Measurements from ENCODE around the gene BRSK1.

BRSK1 gene

DNA sequence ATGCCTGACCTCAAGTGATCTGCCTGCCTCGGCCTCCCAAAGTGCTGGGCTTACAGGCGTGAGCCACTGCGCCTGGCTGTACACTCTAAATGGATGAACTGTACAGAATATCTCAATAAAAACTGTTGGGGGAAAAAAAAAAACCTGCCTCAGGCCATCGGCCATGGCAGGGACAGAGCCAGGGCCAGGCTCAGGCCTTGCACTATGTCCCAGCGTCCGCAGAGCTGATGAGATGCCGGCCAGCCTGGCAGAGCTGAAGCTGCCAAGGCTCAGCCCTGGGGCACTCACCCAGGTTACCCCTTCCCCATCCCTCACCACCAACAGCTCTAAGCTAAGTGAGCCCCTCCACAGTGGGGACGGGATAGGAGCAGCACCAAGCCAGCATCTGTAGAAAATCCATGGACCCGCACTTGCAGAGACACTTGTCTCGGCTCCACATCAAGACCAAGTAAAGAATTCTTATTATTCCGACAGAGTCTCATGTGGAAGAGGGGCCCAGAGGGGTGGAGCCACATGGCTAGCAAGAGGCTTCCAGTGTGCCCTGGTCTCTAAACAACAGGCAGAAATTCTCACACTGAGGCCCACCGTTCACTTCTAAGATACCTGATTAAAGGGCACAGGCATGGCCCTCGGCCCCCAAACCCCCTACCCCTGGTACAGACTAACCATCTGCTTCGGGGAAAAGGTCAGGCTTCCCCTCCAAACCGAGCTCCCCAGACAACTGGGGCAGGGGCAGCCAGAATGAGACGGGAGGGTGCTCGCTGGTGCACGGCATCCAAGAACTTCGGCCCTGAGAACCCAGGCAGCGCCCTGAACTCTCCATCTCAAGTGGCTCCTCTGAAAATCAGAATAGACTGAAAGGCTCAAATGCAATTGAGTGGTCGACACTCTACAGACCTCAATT lies 30.8 kb upstream of the BRSK1 start:
- DNase-seq, result no peak
- in situ Hi-C loops (cut with HindIII; ENCODE audit: low pct_ligation_motif_present, low pct_unique_long_range_greater_than_20kb, low sequenced_read_pairs), result no loop called here

DNA sequence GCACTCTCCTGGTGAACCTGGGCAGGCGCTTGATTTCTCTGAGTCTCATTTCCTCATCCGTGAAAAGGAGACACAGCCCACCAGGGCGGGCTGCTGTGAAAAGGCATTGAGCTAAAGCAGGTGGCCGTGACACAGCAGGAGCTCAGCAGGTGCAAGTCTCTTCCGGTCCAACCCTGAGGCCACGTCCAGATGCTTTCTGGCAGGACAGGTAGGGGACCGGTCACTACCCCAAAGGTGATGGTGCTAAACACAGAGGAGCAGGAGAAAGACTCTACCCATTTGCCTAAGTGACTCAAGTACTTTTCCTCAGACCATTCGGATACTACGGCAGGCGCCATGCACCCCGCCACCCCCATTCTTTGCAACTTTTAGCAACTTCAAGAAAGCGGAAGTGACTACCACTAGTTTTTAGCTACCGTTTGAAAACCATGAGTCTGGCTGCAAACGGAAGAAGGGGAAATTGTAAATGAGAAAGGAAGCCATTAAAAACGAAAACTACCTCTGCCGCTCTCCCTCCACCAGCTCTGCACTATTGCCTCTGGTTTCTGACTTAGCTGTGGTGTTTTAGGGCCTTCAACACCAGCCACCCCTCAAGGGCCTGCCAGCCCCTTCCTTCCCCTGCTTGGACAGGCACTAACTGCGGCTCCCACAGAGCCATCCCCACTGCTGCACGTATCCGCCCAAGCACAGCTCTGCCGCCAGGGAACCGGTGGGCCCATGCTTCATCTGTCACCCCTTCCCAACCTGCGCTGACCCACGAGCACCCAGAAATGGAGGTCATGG lies 29.8 kb upstream of the BRSK1 start:
- in situ Hi-C loops (cut with HindIII; ENCODE audit: low pct_ligation_motif_present, low pct_unique_long_range_greater_than_20kb, low sequenced_read_pairs), result no loop called here
- no peak for DNase-seq

DNA sequence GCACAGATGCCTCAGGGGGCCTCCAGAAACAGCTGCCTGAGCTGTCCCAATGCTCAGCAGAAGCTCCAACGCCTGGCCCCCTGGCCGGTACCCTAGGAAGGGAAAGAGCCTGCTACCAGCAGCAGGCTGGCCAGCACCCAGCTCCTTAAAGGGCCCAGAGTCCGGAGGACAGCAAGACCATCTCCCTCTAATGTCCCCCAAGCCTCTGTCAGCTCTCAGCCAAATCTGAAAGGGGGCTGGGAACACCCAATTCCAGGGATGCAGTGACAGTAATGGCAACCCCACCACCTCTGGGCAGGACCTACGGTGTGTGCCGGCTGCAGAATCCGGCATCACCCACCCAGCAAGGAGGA lies 29.2 kb upstream of the BRSK1 start:
- in situ Hi-C loops (cut with HindIII; ENCODE audit: low pct_ligation_motif_present, low pct_unique_long_range_greater_than_20kb, low sequenced_read_pairs), result no loop called here
- no peak for DNase-seq

DNA sequence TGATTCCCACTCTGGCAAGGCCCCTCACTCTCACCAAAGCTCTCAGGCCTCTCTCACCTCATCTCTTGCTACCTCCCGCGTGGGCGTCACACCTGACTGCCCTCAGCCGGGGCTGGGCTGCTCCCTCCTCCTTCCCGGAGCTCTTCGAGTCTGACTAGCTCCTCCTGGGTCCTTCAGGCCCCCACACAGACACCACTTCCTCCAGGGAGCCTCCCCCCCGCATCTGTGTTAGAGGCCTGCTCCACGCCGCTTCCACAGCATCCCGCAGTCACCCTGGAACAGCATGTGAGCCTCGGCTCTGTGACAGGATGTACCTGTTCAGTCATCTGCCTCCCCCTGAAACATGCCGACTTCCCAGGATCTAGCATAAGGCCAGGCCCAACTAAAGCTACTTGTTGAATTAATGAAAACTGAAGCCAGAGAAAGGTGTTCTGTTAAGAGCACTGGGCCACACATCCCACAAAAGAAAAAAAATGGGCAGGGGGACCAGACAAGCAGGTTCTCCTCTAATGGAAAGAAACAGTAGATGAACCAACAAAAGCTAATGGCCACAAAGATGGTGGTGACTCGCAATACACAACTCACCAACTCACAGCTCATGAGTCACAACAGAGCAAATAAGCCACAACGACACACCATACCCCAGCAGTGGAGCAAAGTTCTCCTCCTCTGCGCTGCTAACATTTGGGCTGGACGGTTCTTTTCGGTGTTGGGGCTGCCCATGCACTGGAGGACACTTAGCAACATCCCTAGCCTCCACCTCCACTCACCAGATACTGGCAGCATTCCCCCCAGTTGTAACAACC lies 28.0 kb upstream of the BRSK1 start:
- in situ Hi-C loops (cut with HindIII; ENCODE audit: low pct_ligation_motif_present, low pct_unique_long_range_greater_than_20kb, low sequenced_read_pairs), result no loop called here
- DNase-seq, result peak; percentile 6

DNA sequence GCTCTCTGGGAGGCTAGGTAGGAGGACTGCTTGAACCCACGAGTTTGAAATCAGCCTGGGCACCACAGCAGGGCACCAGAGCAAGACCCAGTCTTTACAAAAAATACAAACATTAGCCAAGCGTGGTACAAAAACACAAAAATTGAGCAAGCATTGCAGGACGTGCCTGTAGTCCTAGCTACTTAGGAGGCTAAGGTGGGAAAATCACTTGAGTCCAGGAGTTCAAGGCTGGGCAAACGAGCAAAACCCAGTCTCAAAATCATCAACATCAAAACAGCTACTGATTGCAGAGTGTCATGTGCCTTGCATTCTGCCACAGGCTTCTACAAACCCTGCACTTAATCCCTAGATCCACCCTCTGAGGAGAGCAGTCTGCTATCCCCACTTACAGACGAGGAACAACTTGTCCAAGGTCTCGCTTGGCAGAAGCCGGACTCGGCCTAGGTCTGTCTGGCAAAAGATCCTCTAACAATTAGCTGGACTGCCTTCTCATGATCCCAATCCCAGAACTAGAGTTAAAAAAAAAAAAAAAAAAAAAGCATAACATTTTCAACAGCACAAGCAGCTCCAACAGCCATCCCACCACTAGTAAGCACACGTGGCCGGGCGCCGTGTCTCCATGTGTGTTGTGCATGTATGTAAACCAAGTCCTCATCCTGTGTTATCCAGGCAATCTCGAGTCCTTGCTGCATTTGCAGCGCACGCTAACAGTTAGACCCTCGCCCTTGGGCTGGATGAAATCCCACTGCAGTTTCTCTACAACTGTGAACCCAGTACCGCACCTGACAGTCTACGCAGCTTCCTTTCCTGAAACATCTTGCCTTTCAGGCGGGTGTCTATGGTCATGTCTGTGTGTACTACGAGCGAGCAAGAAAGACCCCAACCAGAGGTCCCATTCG lies 27.0 kb upstream of the BRSK1 start:
- no peak for DNase-seq
- in situ Hi-C loops (cut with HindIII; ENCODE audit: low pct_ligation_motif_present, low pct_unique_long_range_greater_than_20kb, low sequenced_read_pairs), result no loop called here

DNA sequence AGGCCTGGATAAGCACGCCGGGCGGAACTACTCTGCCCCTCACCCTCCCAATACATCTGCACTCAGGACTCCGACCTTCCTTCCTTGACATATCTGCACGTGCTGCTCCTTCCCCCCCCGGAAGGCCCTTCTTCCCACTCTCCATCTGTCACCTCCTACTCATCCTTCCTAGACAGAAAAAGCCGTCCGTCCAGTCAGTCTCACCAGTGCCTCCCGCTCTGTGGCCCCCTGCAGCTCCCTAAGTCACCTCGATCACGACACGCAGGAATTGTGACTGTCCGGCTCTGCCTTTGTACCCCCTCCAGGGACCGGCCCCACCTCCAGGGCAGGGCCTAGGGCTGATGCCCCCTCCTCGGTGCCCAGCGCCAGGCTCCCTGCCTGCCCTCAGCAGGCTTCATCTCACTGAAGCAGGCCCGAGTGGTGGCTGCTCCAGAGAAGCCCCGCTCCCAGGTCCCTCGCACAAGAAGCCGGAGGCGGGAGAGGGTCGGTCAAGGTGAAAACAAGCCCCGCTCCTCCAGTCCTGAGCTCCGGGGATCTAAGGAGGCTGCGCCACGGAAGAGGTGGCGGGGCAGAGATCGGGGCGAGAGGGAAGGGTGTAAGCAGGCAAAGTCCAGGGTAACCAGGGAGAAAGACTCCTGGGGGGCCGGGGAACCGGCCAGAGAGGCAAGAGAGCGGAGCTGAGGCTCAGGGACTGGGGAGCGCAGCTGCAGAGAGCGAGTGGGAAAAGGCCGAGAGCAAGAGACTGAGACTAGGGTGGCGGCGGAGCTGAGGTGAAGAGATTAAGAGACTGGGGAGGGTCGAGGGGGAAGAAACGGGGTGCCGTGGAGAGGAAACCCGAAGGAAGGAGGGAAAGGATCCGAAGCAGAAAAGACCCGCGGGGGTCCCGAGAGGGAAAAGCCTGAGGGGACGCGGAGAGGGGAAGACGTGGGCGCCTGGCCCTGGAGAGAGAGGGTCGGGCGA lies 26.1 kb upstream of the BRSK1 start:
- in situ Hi-C loops (cut with HindIII; ENCODE audit: low pct_ligation_motif_present, low pct_unique_long_range_greater_than_20kb, low sequenced_read_pairs), result no loop called here
- DNase-seq, result peak; percentile 21

DNA sequence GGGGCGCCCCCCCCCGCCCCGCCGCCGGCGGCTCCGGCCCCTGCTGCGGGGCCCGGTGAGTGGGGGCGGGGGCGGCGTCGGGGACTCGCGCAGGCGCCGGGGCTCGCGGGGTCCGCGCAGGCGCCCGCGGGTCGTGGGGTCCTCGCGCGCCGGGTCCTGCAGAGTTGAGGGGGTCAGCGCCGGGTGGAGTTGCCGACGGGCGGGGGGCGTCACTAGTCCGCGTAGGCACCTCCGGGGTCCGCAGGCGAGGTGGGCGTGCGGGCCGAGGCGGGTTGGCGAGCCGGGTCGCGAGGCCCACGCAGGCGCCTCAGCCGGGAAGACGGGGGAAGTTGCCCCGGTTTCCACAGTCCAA lies 25.3 kb upstream of the BRSK1 start:
- in situ Hi-C loops (cut with HindIII; ENCODE audit: low pct_ligation_motif_present, low pct_unique_long_range_greater_than_20kb, low sequenced_read_pairs), result no loop called here
- DNase-seq, result peak; percentile 4

DNA sequence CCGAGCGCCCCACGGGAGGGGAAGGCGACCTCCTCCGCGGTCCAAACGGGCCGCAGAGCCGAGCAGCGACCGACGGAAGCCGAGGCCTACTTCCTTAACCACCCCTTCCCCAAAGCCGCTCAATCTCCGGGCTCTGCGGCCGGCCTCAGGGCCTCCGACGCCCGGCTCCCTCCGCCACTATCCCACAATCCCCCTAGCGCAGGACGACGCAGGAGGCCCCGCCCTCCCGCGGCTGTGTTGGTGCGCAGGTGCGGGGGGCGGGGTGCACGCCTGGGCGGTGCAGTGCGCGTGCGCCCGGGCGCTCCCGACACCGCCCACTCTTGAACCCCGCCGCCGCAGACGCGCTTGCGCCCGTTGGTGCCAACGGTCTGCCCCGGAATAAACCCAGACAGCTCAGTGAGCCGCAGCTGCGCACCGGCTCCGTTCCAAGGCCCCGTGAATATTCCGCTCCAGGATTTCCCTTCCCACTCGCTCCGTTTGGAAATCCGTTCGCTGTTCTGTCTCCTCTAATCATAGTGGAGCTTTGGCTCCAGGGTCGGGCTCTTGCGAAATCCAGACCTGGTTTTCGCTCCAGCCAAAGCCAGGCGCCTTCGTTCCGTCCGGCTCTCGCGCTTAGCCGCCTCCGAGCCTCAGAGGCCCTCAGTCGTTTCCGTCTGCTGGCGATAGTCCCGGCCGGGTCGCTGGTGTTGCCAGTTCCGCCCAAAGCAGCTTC lies 24.8 kb upstream of the BRSK1 start, which contains the start of gene PPP6R1:
Gene PPP6R1, minus strand, starts transcription at position 190 of the 712 bp plus-strand sequence. CDS start 11,914 bp downstream, outside the sequence.
- peak; percentile 98 for DNase-seq
- in situ Hi-C loops (cut with HindIII; ENCODE audit: low pct_ligation_motif_present, low pct_unique_long_range_greater_than_20kb, low sequenced_read_pairs), result no loop called here

DNA sequence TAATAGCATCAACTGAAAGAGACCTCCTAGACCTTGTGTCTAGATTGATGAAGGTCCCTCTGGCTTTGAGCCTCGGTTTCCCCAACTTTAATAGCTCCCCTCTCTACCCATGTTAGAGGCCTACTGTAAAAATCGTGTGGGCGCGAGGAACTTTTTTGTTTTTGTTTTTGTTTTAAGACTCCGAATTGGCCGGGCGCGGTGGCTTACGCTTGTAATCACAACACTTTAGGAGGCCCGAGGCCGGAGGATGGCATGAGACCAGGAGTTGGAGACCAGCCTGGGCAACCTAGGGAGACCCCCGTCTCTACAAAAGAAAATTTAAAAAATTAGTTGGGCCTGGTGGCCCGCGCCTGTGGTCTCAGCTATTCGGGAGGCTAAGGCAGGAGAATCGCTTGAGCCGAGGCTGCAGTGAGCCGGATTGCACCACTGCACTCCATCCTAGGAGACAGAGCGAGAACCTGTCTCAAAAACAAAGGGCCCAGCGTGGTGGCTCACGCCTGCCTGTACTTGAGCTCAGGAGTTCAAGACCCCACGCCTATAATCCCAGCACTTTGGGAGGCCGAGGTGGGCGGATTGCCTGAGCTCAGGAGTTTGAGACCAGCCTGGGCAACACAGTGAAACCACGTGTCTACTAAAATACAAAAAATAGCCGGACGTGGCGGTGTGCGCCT lies 24.1 kb upstream of the BRSK1 start:
- in situ Hi-C loops (cut with HindIII; ENCODE audit: low pct_ligation_motif_present, low pct_unique_long_range_greater_than_20kb, low sequenced_read_pairs), result no loop called here

DNA sequence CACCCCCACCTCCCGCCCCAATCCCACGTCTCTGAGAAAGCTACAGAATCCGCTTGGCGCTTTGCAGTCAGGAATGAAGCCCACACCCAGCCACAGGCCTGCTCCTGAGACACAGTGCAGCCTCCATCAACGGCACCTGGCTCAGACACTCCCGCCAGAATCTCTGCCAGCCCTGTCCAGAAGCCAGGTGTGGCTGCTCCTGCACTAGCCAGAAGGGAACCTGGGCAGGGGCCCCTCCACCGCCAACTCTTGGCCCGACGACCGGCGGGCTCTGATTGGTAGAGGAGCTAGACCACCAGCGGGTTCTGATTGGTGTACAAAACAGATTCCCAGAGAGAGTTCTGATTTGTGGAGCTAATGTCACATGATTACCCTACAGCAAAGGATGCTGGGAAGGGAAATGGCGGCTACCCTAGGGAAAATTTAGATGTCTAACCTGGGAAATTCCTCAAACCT lies 22.1 kb upstream of the BRSK1 start:
- in situ Hi-C loops (cut with HindIII; ENCODE audit: low pct_ligation_motif_present, low pct_unique_long_range_greater_than_20kb, low sequenced_read_pairs), result no loop called here
- no peak for DNase-seq

More for the DNA sequence above, 24.1 kb upstream of the BRSK1 start:
- DNase-seq, result no peak

DNA sequence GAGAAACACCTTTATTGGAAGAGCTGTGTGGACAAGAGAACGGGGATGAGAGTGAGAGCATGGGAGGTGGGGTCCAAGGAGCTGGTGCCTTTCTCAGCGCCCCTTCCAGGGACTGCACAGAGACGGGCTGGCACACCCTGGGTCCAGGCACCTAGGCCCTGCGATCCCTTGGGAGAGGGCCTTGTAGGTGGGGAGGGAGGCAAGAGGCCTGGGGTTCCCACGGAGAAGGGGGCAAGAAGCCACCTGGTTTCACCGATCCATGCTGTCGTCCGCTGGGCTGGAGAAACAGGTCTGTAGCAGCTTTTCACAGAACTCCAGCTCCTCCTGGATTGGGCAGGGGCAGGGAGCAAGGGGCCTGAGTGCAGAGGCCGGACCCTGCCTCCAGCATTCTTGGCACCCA lies 21.4 kb upstream of the BRSK1 start:
- in situ Hi-C loops (cut with HindIII; ENCODE audit: low pct_ligation_motif_present, low pct_unique_long_range_greater_than_20kb, low sequenced_read_pairs), result no loop called here
- DNase-seq, result no peak

DNA sequence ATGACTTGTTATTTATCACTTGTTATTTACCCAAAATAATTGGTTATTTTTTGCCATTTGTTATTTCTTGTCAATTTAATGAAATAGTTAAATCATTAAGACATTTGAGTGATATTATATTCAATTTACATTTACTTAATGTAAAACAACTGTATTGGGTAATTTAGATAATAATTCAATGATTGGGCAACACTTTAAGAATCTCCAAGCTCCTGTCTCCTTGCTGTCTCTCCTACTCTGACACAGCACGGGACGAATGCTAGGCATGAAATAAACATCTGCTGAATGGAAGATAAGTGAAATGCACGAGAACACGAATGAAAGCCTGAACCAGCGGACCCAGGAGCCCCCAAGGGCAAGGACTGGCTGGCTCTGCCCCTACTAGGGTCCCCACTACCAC lies 19.3 kb upstream of the BRSK1 start:
- in situ Hi-C loops (cut with HindIII; ENCODE audit: low pct_ligation_motif_present, low pct_unique_long_range_greater_than_20kb, low sequenced_read_pairs), result no loop called here
- DNase-seq, result no peak

DNA sequence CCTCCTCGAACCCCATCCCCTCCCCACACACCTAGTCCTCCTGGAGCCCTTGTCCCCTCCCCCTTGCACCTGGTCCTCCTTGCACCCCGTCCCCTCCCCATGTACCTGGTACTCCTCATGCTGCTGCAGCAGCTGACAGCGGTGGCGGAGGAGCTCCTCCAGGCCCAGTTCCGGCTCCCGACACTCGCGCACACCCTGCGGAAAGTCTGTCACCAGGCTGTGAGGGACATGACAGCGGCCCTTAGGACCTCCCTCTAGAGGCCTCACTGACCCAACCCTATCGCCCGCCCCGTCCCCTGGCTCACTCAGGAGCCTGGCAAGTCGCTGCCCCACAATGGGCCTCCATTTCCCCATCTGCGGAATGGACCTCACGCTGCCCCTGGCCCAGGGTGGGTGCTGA lies 18.6 kb upstream of the BRSK1 start:
- in situ Hi-C loops (cut with HindIII; ENCODE audit: low pct_ligation_motif_present, low pct_unique_long_range_greater_than_20kb, low sequenced_read_pairs), result no loop called here
- DNase-seq, result no peak

DNA sequence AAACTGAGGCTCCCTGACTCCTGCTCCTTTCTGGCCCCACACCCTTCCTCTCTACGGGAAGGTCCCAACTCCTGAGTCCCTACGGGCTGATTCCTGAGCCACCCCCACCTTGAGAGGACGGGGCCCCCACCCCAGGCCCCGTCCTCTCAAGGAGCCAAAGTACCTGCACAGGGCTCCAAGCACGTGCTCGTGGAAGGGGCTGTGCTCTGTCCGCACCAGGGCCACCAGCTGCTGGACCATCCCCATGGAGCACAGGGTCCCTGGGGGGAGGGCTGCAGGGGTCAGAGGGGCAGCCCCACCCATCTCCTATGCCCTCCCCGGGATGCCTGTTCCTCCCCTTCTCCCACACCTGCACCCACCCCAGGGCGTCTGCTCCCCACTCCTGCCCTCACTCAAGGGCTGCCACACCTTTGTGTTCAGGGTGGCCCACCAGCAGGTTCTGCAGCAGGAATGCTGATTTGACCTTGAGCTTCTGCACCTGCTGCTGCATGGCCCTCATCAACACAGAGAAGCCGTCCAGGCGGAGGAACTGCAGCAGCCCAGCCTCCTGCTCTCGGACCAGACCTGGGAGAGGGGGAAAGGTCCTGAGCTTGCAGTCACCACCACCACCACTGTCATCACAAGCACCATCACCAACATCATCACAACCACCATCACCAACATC lies 17.9 kb upstream of the BRSK1 start:
- DNase-seq, result no peak
- in situ Hi-C loops (cut with HindIII; ENCODE audit: low pct_ligation_motif_present, low pct_unique_long_range_greater_than_20kb, low sequenced_read_pairs), result no loop called here

DNA sequence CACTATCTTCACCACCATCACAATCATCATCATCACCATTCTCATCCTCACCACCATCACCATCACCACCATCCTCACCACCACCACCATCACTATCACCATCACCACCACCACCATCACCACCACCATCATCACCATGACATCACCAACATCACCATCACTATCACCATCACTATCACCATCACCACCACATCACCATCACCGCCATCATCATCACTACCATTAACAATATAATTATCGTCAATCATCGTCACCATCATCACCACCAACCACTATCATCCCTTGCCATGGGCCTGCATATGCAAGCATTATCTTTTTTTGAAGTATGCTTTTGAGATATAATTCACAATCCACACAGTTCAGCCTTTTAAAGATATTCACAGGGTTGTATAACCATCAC lies 17.4 kb upstream of the BRSK1 start:
- no peak for DNase-seq
- in situ Hi-C loops (cut with HindIII; ENCODE audit: low pct_ligation_motif_present, low pct_unique_long_range_greater_than_20kb, low sequenced_read_pairs), result no loop called here

DNA sequence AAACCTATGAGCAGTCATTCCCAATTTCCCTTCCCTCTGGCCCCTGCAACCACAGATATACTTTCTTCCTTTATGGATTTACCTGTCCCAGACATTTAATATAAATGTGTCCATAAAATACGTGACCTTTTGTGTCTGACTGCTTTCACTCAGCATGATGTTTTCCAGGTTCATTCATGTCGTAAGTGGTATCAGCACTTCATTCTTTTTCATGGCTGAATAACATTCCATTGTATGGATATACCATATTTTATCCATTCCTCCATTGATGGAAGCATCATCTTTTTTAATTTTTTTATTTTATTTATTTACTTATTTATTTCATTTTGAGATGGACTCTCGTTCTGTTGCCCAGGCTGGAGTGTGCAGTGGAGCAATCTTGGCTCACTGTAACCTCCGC lies 17.0 kb upstream of the BRSK1 start:
- in situ Hi-C loops (cut with HindIII; ENCODE audit: low pct_ligation_motif_present, low pct_unique_long_range_greater_than_20kb, low sequenced_read_pairs), result no loop called here
- no peak for DNase-seq
